Dermis blood vessel endothelial cell (primary cell): Measurements from ENCODE around the gene DCT. TPM values are rescaled to one million over a fixed set of nuclear protein-coding genes. Genes with fewer than 3 reads are reported as not detected.

Source experiments
- DNase-seq: peaks from one replicate; pipeline ENCODE4 v3.0.0; 2010
- total RNA-seq: library from RNA; depleted of rRNA; stranded (reverse); fragments of >200 nt; gene quantifications from 2 replicates; pipeline ENCODE4 v1.2.3, GENCODE V29; 2014

The DCT gene
- total RNA-seq, 1 donor from 2014 or later: not detected

GRCh38 chr13:94390881-94391280 is 88.6 kb downstream of the DCT start:
- DNase-seq: no peak

DNA sequence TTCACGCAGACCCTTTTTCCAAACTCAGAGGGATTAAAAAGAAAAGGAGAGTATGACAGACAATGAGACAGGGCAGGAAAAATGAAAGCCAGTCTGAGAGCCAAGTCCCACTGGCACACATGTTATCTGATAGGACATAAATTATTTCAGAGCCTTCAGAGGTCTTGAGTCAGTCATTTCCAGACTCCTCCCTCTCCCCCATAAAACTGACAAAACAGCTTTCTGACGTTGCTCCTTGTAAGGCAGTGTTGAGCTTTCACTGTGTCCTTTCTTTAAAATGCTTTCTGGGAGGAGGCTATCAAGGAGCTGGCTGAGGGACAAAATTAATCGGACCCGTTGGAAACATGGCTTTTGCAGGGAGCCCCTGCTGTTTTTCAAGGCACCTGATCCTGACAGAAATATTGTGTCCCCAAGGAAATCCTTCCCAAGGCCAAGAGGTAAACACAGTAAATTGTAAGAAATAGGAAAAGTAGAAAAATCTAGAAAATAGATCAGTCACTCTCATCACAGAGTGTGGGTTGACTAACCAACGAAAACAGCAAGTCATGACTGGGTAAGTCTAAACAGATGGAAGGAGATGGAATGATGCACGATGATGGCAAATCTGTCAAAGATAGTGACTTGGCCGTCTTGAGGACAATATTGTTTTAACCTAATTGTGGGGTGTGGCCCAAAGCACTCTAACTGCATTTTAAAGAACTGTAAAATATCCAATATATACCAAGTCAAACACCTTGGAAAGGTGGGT is 89.7 kb downstream of the DCT start:
- DNase-seq: no peak

- no peak for DNase-seq
Measured at GRCh38 chr13:94387047-94387446, 92.4 kb downstream of the DCT start.

Other genes with a start within 250 kb of the DCT start
- gene TGDS, start 116.5 kb upstream of the DCT start, total RNA-seq: 13.1 and 15.0 TPM in 2 replicates
- gene GPR180, start 122.2 kb upstream of the DCT start, total RNA-seq: 10.9 and 13.4 TPM in 2 replicates
- gene SOX21, start 232.9 kb upstream of the DCT start, total RNA-seq: 0.37 TPM in 1 of 2 replicates, not detected in the other